ENCODE data around the gene TMEM171.

DNA sequence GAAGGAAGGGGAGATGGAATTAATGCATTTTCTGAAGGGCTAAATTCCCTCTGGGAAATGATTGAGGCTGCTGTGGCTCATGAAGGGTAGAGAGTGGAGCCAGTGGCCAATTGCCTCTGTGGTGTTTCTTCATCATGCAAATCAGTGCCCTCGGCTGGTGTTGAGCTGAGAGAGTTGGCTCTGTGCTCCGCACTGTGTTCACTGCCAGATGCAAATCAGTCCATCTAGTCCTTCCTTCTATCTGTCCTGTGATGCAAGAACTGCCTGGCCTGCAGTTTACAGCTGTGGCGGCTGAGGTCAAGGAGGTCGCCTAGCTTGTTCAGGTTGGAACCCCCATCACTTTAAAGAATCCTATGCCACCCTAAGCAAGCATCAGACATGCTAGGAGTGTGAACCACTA lies 6.0 kb downstream of the TMEM171 start:
- TF ChIP-seq, protein P1, sequence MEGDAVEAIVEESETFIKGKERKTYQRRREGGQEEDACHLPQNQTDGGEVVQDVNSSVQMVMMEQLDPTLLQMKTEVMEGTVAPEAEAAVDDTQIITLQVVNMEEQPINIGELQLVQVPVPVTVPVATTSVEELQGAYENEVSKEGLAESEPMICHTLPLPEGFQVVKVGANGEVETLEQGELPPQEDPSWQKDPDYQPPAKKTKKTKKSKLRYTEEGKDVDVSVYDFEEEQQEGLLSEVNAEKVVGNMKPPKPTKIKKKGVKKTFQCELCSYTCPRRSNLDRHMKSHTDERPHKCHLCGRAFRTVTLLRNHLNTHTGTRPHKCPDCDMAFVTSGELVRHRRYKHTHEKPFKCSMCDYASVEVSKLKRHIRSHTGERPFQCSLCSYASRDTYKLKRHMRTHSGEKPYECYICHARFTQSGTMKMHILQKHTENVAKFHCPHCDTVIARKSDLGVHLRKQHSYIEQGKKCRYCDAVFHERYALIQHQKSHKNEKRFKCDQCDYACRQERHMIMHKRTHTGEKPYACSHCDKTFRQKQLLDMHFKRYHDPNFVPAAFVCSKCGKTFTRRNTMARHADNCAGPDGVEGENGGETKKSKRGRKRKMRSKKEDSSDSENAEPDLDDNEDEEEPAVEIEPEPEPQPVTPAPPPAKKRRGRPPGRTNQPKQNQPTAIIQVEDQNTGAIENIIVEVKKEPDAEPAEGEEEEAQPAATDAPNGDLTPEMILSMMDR (optimal IDR thresholded peaks at IDR 0.05 in 1 of 3, IDR thresholded peaks at IDR 0.05 in 1 of 3, conservative IDR thresholded peaks at IDR 0.05 in 1 of 3; ENCODE audit: extremely low read depth in 1 of 3, insufficient read depth in 2 of 3, low read length in 3 of 3) = no peak
- no peak for TF ChIP-seq EZH2 (IDR thresholded peaks at IDR 0.05; ENCODE audit: low read length)

Measured in keratinocyte (primary cell).